ENCODE results near the gene RSRC1. TPM values are rescaled to one million over a fixed set of nuclear protein-coding genes. Genes with fewer than 3 reads are reported as not detected.
"Not testable (repeated sequence)": the region's sequence is repeated elsewhere in the genome, so short reads cannot be mapped to it uniquely, and the experiment has no call there.

RSRC1 gene
- total RNA-seq = 100 to 1,000 TPM in 1 of 3 donors, 10 to 100 TPM in 2; 53.1 to 101 (median 59.3) TPM

DNA sequence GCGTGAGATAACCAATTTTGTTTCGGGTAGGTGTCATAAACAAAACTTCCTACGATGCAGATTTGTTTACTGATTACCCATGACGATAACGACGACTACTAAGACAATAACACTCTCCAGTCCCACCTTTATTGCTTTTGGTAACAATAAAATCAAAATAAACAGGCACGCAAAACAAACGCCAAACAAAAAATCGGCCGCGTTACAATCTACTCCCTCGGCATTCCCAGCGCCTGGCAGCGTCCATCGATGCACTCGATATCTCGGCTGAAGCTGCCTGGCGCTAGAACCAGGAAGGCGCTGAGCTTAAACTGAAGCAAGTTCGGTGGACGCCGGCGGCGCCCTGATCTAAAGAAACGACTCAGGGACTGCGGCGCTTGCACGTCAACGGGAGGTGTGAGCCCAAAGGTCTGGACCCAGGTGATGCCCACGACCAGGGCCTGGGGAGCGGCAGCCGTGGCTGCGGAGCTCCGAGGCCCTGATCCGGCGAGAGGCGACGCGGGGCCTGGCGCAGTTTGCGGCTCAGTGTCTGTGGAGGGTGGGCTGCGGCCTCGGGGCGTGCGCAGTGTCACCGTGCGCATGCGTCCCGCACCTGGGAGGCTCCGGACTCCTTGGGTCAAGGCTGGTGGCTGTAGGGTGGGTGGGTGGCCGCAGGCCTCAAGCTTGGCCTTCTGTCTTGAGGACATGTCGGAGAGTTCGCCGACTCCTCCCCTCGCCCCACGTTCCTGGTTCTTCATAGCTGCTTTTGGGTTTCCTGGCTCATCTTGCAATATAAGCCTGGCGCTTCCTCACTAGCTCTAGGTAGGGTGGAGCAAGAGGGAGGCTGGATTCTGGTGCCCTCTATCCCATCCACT, at the start of gene RSRC1:
Gene RSRC1, plus strand, starts transcription at position 286 of the 854 bp plus-strand sequence. CDS start 12,016 bp downstream, outside the sequence.
- peaks cover 0 to 38% of the 10 kb centered on the region in 2 donors for H3K27me3 ChIP-seq
- H3K9me3 ChIP-seq = no peaks in the 10 kb centered on the region
- H3K36me3 ChIP-seq = no peaks in the 10 kb centered on the region
- peaks cover 0 to 4% of the 10 kb centered on the region in 2 donors for H3K4me1 ChIP-seq
- peak within 1 kb of the TSS; percentile 82 to 97 (median 92) for H3K4me3 ChIP-seq
- H3K27ac ChIP-seq = peak within 1 kb of the TSS; percentile 75 to 81
- intact Hi-C loops (cut with DNase I; ENCODE audit: low total_unique reads) = no loop called here
- peak; percentile 74 to 85 for DNase-seq (ENCODE audit: low spot score in 2 of 2)
- TF ChIP-seq CTCF (IDR thresholded peaks at IDR 0.05) (no peak), POLR2AphosphoS5 (IDR thresholded peaks at IDR 0.05) (peak; percentile 56 to 72 (median 72)), POLR2A (IDR thresholded peaks at IDR 0.05) (no peak)

GRCh38 chr3:158065574-158065973, 44.3 kb upstream of the RSRC1 start:
- H3K4me1 ChIP-seq; intact Hi-C loops (cut with DNase I; ENCODE audit: low total_unique reads); H3K27me3 ChIP-seq; H3K27ac ChIP-seq; H3K4me3 ChIP-seq; H3K9me3 ChIP-seq; DNase-seq (ENCODE audit: low spot score in 2 of 2); H3K36me3 ChIP-seq: not testable (repeated sequence)

DNA sequence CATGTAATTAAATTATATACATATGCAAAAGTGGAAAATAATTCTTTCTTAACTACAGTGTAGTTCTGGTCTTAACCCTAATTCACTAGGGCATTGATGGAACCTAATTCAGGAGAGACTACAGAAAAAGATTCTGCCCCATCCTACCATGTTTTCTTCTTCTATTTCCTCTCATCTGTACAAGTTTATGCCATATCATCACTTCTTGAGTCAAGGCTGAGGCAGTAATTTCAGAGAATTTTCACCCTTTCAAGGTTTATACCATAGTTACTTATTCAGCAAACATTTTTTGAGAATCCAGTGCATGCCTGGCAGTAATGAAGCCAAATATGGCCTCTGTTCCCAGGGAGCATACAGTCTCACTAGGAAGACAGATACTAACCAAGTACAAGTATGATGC, 37.1 kb upstream of the RSRC1 start:
- Histone ChIP-seq H3K27ac (no peak overlapping the region), H3K4me1 (no peaks in the 10 kb centered on the region), H3K4me3 (no peak overlapping the region), H3K27me3 (no peaks in the 10 kb centered on the region), H3K9me3 (no peaks in the 10 kb centered on the region), H3K36me3 (no peaks in the 10 kb centered on the region)
- no peak for DNase-seq (ENCODE audit: low spot score in 2 of 2)
- intact Hi-C loops (cut with DNase I; ENCODE audit: low total_unique reads) = no loop called here
- TF ChIP-seq CTCF (IDR thresholded peaks at IDR 0.05) (no peak), POLR2AphosphoS5 (IDR thresholded peaks at IDR 0.05) (no peak), POLR2A (IDR thresholded peaks at IDR 0.05) (no peak)

- no peaks in the 10 kb centered on the region for H3K27me3 ChIP-seq
- no peaks in the 10 kb centered on the region for H3K36me3 ChIP-seq
- intact Hi-C loops (cut with DNase I; ENCODE audit: low total_unique reads) = no loop called here
- no peak overlapping the region for H3K27ac ChIP-seq
- TF ChIP-seq POLR2AphosphoS5 (IDR thresholded peaks at IDR 0.05) (no peak), CTCF (IDR thresholded peaks at IDR 0.05) (no peak), POLR2A (IDR thresholded peaks at IDR 0.05) (no peak)
- no peak for DNase-seq (ENCODE audit: low spot score in 2 of 2)
- no peaks in the 10 kb centered on the region for H3K9me3 ChIP-seq
- no peaks in the 10 kb centered on the region for H3K4me1 ChIP-seq
- no peak overlapping the region for H3K4me3 ChIP-seq
Observed at GRCh38 chr3:158074591-158074990, 35.3 kb upstream of the RSRC1 start.

DNA sequence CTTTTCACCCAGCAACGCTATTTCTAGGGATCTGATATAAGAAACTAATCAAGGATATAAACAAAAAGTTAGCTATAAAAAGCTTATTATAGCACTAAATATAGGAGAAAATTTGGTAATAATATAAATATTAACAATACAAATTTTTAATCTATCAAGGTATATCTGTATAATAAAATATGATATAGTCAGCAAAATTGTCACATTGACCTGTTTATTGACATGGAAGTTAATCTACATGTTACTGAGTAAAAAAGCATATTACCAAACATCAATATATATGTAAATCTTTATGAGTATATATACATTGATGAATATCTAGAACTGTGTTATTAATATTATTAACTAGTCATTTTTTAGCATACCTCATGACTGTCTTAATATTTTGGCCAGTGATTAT, 30.3 kb upstream of the RSRC1 start:
- DNase-seq (ENCODE audit: low spot score in 2 of 2) = no peak
- Histone ChIP-seq H3K4me1 (no peaks in the 10 kb centered on the region), H3K4me3 (no peak overlapping the region), H3K9me3 (no peaks in the 10 kb centered on the region), H3K36me3 (no peaks in the 10 kb centered on the region), H3K27ac (no peak overlapping the region), H3K27me3 (no peaks in the 10 kb centered on the region)
- intact Hi-C loops (cut with DNase I; ENCODE audit: low total_unique reads) = no loop called here
- no peak for TF ChIP-seq POLR2AphosphoS5 (IDR thresholded peaks at IDR 0.05)
- TF ChIP-seq POLR2A (IDR thresholded peaks at IDR 0.05) = no peak
- no peak for TF ChIP-seq CTCF (IDR thresholded peaks at IDR 0.05)
